ENCODE measurements around the gene CMTM5.

CMTM5 gene

DNA sequence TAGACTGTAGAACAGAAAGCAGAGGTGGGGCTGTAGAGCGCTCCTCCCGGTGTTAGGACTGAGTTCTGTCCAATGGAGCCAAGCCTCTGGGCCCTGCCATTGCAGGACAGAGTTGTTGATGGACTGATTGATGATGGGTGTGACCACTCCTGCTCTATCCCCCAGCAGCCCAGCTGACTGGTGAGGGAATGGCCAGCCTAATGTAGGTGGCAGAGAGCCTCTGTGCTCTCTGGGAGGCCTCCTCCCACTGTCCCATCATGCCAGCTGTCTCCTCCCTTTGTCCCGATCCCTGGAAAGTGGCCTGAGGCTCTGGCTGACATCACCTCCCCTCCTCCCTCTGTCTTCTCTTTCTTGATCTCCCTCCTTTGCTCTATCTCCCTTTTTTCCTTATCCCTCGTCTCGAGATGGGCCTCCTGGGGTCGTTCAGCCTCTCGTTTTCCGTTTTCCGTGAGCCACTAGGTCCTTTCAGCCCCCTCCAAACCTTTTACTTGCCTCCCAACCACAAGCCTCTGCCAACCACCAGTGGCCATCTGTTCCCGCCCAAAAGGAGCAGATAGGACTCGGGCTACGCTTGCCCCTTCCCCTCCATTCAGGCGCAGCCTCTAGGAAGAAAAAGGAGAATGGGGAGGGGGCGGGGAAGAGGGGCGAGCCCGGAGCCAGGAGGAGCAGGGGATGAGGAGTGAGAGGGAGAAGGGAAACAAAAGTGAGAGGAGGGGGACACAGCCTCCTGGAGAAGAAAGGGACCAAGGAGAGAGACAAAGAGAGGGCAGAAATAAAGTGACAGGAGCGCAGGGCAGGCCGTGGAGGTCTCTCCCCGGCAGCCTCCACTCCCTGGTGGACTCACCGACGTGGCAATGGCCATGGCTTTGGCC is 12.4 kb upstream of the CMTM5 start:
- no peaks in the 10 kb centered on the region for H3K4me1 ChIP-seq (ENCODE audit: insufficient read depth, low read length)
- no peaks in the 10 kb centered on the region for H3K9me3 ChIP-seq (ENCODE audit: insufficient read depth, low read length, severe bottlenecking)
- no peak overlapping the region for H2AFZ ChIP-seq (ENCODE audit: low read depth, low read length)
- TF ChIP-seq EZH2 (IDR thresholded peaks at IDR 0.05; ENCODE audit: borderline replicate concordance, low read depth, low read length, severe bottlenecking) = no peak
- TF ChIP-seq, protein P1, sequence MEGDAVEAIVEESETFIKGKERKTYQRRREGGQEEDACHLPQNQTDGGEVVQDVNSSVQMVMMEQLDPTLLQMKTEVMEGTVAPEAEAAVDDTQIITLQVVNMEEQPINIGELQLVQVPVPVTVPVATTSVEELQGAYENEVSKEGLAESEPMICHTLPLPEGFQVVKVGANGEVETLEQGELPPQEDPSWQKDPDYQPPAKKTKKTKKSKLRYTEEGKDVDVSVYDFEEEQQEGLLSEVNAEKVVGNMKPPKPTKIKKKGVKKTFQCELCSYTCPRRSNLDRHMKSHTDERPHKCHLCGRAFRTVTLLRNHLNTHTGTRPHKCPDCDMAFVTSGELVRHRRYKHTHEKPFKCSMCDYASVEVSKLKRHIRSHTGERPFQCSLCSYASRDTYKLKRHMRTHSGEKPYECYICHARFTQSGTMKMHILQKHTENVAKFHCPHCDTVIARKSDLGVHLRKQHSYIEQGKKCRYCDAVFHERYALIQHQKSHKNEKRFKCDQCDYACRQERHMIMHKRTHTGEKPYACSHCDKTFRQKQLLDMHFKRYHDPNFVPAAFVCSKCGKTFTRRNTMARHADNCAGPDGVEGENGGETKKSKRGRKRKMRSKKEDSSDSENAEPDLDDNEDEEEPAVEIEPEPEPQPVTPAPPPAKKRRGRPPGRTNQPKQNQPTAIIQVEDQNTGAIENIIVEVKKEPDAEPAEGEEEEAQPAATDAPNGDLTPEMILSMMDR (IDR thresholded peaks at IDR 0.05; ENCODE audit: borderline replicate concordance, extremely low read depth, low read length, poor library complexity, severe bottlenecking) = no peak
- no peak overlapping the region for H3K4me2 ChIP-seq (ENCODE audit: insufficient read depth, low read length)
- no peak overlapping the region for H3K27ac ChIP-seq (ENCODE audit: low read length)
- H3K9ac ChIP-seq (ENCODE audit: low read depth, low read length) = no peak overlapping the region
- peaks cover under 1% of the 10 kb centered on the region for H3K27me3 ChIP-seq (ENCODE audit: insufficient read depth, low read length, poor library complexity)
- H3K4me3 ChIP-seq (ENCODE audit: low read depth in 1 of 2, low read length in 2 of 2) = no peak overlapping the region
- no peaks in the 10 kb centered on the region for H3K36me3 ChIP-seq (ENCODE audit: insufficient read depth, low read length)
- no peaks in the 10 kb centered on the region for H3K79me2 ChIP-seq (ENCODE audit: insufficient read depth, low read length)
- no peak for ATAC-seq (ENCODE audit: insufficient read depth, low read depth)
- H4K20me1 ChIP-seq (ENCODE audit: insufficient read depth, low read length) = no peaks in the 10 kb centered on the region
- no peak for DNase-seq

DNA sequence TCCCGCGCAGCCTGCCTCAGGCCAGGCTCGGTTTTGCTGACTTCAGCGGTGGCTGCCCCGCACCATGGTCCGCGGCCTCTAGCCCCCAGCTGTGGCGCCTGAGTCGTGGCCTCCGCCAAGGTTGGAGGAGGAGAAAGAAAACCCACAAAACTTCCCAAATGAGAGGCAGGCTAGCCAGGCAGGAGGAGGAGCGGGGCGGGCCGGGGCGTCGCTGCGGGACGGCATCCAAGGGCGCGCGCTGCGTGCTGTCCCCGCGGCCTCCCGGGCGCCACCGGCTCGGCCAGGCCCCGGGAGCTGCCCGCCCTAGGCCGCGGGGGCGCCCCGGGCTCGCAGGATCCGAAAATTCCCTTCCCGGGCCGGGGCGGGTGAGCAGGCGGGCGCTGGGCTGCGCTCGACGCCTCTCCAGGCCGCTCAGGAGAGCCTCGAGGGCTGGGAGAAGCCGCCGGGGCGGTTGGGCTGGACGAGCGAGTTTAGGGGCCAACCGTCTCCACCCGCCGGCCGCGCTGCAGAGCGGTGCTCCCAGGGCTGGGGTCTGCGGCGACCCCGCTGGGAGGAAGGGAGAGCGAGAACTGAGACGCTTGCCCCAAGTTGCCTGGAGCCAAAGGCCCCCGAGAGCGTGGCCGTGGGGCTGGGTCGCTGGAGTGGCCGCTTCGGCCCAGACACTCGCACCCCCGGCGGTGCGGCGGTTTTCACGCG is 11.7 kb upstream of the CMTM5 start, which contains the start of gene EFS:
Gene EFS, minus strand, starts transcription at position 137 of the 696 bp plus-strand sequence. CDS start 147 bp downstream, outside the sequence.
- peaks cover 3% of the 10 kb centered on the region for H3K27me3 ChIP-seq (ENCODE audit: insufficient read depth, low read length, poor library complexity)
- no peak within 1 kb of the TSS for H2AFZ ChIP-seq (ENCODE audit: low read depth, low read length)
- H4K20me1 ChIP-seq (ENCODE audit: insufficient read depth, low read length) = no peaks in the 10 kb centered on the region
- no peak within 1 kb of the TSS for H3K4me2 ChIP-seq (ENCODE audit: insufficient read depth, low read length)
- no peaks in the 10 kb centered on the region for H3K36me3 ChIP-seq (ENCODE audit: insufficient read depth, low read length)
- no peak for ATAC-seq (ENCODE audit: insufficient read depth, low read depth)
- TF ChIP-seq, protein P1 (IDR thresholded peaks at IDR 0.05; ENCODE audit: borderline replicate concordance, extremely low read depth, low read length, poor library complexity, severe bottlenecking) = no peak
- TF ChIP-seq EZH2 (IDR thresholded peaks at IDR 0.05; ENCODE audit: borderline replicate concordance, low read depth, low read length, severe bottlenecking) = no peak
- no peaks in the 10 kb centered on the region for H3K79me2 ChIP-seq (ENCODE audit: insufficient read depth, low read length)
- no peak within 1 kb of the TSS for H3K9ac ChIP-seq (ENCODE audit: low read depth, low read length)
- no peak within 1 kb of the TSS for H3K27ac ChIP-seq (ENCODE audit: low read length)
- no peak for DNase-seq
- H3K4me3 ChIP-seq (ENCODE audit: low read depth in 1 of 2, low read length in 2 of 2) = no peak within 1 kb of the TSS
- no peaks in the 10 kb centered on the region for H3K9me3 ChIP-seq (ENCODE audit: insufficient read depth, low read length, severe bottlenecking)
- H3K4me1 ChIP-seq (ENCODE audit: insufficient read depth, low read length) = no peaks in the 10 kb centered on the region

DNA sequence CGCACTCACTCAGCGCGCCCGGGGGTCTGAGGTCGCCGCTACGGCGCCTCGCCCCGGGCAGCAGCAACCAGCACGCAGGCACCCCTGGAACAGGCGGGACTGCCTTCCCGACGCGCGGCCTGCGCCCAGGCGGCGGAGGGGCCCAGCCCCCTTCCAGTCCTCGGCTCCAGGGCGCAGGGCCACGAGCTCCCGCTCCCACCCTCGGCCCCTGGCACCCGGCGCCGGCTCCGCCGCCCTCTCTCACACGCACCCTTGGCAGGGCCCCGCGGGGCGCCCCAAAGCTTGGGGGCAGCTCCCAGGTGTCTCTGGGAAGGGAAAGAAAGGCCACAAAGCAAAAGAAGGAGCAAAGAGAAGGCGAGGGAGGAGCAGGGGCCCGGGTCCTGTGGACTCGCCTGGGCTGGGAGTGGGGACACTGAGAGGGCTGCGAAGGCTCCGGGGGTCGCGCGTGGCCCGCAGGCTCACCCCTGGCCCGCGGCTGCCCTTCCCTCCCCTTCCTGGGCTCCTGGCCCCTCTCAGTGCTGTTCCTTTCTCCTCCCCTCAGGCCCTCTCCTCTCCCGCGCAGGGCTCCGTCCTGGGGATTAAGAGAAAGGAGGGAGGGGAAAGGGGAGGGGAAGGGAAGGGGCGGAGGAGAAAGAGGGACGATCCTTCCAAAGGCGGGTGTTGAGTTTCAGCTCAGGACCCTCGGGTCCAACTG is 11.0 kb upstream of the CMTM5 start:
- no peak for DNase-seq
- H3K27me3 ChIP-seq (ENCODE audit: insufficient read depth, low read length, poor library complexity) = peaks cover 3% of the 10 kb centered on the region
- no peak overlapping the region for H3K27ac ChIP-seq (ENCODE audit: low read length)
- H3K9ac ChIP-seq (ENCODE audit: low read depth, low read length) = no peak overlapping the region
- H3K4me3 ChIP-seq (ENCODE audit: low read depth in 1 of 2, low read length in 2 of 2) = no peak overlapping the region
- no peaks in the 10 kb centered on the region for H3K79me2 ChIP-seq (ENCODE audit: insufficient read depth, low read length)
- H3K4me2 ChIP-seq (ENCODE audit: insufficient read depth, low read length) = no peak overlapping the region
- no peak overlapping the region for H2AFZ ChIP-seq (ENCODE audit: low read depth, low read length)
- no peak for ATAC-seq (ENCODE audit: insufficient read depth, low read depth)
- H4K20me1 ChIP-seq (ENCODE audit: insufficient read depth, low read length) = no peaks in the 10 kb centered on the region
- no peaks in the 10 kb centered on the region for H3K4me1 ChIP-seq (ENCODE audit: insufficient read depth, low read length)
- no peaks in the 10 kb centered on the region for H3K36me3 ChIP-seq (ENCODE audit: insufficient read depth, low read length)
- H3K9me3 ChIP-seq (ENCODE audit: insufficient read depth, low read length, severe bottlenecking) = no peaks in the 10 kb centered on the region
- TF ChIP-seq EZH2 (IDR thresholded peaks at IDR 0.05; ENCODE audit: borderline replicate concordance, low read depth, low read length, severe bottlenecking) = no peak
- TF ChIP-seq, protein P1 (IDR thresholded peaks at IDR 0.05; ENCODE audit: borderline replicate concordance, extremely low read depth, low read length, poor library complexity, severe bottlenecking) = no peak

Measured in DND-41 (cell line).